Stimulated activated CD8-positive, alpha-beta memory T cell treated with anti-CD3 and anti-CD28 coated beads, Interleukin-4, amount 100 ng/mL, for 4 hours (primary cell): ENCODE measurements around the gene DHPS.
A peak's percentile ranks its signal among the peaks of the same experiment; 100 is the strongest.

Source experiments
- DNase-seq, 2 donors: peaks; one replicate each; pipeline ENCODE4 v3.0.0-alpha.2; 2020; ENCODE audit warnings: low read depth in 2 of 2, low spot score in 1 of 2

Gene DHPS

DNA sequence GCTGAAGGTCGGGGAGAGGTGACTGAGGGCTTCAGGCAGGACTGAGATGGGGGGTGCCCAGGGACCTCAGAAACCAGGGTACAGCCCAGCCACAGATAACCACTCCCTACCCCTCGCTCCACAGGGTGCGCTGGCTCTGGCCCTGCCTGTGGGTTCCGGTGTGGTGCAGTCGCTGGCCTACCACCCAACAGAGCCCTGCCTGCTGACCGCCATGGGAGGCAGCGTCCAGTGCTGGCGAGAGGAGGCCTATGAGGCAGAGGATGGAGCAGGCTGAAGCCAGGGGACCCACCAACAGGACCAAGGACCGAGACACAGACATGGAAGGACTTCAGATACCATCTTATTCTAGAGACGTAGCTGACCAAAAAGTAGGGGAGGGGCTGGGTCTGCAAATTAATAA is 6.3 kb downstream of the DHPS start:
- no peak for DNase-seq

DNA sequence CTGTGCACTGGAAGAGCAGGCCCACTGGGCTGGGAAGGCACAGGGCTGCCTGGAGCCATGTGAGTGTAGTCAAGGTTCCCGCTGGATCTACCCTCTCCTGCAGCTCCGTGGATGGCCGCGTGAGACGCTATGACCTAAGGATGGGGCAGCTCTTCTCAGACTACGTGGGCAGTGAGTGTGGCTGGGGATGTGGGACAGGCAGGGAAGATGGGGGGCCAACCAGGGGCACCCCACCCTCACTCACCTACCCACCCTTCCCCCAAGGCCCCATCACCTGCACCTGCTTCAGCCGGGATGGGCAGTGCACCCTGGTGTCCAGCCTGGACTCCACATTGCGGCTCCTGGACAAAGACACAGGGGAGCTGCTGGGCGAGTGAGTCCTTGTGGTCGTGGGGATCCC is 8.9 kb downstream of the DHPS start:
- DNase-seq = no peak

DNA sequence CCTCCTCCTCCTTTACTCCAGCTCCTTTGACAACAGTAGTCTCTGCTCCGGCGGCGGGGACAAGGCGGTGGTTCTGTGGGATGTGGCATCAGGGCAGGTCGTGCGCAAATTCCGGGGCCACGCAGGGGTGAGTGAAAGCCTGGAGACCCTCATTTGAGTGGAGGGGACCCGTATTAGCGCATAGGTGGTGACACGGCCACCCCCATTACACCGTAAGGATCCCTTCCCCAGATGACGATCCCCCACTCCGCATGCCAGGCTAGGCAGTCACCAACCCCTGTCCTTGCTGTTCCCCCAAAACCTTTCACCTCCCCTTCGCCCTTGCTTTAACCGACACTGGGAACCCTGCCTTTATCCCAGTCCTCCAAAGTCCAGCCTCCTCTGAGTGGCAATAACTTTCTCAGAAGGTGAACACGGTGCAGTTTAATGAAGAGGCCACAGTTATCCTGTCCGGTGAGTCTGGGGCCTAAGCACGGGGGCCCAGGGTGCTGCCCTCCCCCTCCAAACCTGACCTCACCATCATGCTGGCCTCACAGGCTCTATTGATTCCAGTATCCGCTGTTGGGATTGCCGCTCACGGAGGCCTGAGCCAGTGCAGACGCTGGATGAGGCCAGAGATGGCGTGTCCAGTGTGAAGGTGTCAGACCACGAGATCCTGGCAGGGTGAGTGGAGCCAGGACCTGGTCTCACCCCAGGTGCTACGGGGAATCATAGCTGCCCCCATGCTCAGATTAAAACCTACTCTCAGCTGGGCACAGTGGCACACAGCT is 11.3 kb downstream of the DHPS start:
- no peak for DNase-seq

DNA sequence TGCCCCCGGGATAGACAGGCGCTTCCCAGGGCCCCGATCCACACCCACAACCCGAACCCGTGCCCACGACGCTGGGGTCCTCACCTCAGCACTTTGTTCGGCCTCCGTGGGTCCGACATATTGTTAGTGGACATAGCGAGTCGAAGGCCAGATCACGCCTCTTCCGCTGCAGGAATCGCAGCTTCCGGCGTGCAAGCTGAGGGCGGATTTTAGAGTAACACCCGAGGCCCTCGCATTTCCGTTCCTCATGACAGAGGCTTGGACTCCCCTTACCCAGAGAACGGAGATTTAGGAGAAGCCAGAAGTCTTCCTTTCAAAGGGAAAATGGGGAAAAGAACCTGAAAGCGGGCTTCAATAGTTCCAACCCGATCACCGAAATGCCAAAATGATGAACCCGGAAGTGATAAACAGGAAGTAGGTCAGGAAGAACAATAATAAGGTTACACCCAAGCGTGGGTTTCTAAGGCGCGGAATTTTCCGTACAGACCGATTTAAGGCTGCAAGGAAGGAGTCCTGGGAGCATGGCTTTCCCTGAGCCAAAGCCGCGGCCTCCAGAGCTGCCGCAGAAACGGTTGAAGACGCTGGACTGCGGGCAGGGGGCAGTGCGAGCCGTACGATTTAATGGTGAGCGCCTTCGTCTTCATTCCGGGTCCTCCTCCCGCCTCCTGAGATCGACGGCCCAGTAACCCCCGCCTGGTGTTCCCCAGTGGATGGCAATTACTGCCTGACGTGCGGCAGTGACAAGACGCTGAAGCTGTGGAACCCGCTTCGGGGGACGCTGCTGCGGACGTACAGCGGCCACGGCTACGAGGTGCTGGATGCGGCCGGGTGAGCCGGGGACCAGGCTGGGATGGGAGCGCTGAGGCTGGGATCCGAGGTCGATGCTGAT is 12.2 kb downstream of the DHPS start:
- peak; percentile 47 to 55 for DNase-seq

DNA sequence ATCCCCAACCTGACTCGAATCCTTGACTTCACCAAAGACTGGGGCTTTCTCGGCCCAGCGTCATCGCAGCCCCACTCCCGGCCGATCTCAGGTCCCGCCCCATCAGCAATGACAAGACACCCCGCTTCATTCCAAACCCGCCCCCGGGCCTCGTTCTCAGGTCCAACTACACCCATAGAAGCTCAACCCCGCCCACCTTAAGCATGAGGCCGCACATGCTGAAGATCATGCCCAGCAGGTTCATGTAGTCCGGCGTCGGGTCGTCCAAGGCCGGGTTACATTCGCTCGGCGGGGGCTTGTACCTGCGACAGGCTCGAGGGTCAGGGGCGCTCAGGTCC is 12.8 kb downstream of the DHPS start:
- peak; percentile 37 to 42 for DNase-seq

DNA sequence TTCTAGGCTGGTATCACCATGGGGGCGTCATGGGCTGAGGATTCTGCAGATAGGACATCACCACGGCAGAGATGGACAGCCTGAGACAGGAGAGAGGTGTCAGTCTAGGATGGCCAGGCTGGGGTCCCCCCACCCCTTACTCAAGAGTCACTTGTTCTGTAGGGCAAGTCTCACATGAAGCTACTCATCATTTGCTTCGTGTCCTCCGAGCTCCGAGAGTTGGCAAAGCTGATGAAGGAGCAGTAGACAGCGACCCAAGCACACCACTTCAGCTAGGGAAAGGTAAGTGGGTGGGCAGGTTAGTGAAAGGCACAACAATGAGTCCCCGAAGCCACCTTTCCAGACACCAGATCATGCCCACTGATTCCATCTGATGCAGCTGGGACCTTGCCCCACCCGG is 13.3 kb downstream of the DHPS start:
- DNase-seq = no peak

DNA sequence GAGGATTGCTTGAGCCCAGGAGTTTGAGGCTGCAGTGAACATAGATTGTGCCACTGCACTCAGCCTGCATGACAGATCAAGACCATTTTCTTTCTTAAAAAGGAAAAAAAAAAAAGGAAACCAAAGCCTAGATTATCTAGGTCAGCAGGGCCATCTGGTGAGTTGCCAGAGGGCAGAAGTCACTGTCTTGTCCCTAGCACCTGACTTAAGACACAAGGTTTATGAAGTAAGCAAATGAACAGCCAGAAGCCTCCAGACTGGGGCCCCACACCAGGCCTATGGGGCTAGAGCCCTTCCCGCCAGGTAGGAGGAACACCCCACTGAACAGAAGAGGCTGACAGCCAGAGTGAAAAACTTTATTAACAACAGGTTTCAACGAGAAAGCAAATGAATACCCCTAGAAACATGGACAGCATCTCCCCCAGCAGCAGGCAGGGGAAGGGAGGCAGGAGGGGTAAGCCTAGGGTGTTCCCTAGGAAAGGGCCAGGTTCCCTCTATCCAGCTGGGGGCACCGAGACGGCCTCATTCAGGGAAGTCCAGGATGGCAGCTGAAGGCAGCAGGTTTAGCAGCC is 13.9 kb downstream of the DHPS start:
- DNase-seq = no peak

DNA sequence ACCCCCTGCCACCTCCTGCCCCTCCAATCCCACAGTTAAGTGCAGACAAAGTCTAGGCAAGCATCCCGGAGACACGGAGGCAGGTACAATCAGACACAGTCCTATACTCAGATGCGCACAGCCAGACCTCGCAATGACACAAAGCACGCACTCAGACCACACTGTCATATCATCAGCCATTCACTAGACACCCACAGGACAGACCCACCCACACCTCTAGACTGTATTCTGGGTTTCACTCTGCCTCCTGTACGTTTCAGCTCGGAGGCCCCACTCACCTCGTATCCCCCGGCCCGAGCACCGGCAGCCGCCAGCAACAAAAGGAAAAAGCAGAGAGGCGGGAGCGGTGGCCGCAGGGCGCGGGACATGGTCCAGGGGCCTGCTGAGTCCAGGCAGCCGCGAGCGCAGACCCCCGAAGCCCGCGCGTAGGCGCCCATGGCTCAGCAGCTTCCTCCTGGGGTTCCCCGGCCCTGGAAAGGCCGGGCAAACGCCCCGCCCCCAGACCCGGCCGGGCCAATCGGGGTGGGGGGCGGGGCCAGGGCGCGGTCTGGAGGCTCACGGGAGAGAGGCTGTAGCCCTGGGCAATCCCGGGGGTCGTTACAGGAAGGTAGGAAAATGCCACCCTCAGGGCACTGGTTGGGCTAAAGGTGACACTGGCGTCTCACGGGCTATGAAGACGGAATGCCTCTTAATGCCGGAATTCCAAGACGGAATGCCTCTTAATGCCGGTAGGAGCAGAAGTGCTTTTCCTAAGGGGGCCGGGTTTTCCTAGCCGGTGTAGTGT is 15.2 kb downstream of the DHPS start, which contains the start of the genes MAN2B1 and WDR83:
TSS of gene MAN2B1 (minus strand) at position 478 of the 784 bp plus-strand sequence. CDS start at position 437, 41 bp downstream.
TSS of gene WDR83 (plus strand) at position 543 of the 784 bp plus-strand sequence. CDS start 2,984 bp downstream, outside the sequence.
- peak; percentile 38 to 71 for DNase-seq

DNA sequence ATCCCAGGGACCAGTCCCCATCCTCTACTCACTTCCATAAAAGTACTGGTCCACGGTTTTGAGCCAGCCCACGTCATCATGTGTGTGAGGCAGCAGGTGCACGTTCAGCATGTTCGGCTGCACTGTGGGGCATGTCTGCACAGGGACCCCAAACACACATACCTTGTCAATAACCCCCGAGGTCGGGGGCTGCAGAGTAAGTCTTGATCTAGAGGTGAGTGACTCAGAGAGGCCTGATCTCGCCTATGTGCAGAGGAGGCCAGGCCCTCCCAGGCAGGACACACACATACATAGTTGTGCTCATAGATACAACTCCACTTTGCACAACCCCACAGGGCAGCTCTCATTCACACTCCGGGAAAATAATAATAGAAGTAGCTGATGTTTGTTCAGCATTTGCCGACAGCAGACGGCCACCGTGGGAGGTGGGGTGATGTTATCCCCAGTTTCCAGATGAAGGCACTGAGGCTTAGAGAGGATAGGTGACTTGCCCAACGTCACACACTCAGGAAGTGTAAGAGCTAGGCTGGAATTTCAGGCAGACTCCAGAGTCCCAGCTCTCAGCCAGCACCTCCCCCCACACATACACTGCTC is 15.9 kb downstream of the DHPS start:
- no peak for DNase-seq

DNA sequence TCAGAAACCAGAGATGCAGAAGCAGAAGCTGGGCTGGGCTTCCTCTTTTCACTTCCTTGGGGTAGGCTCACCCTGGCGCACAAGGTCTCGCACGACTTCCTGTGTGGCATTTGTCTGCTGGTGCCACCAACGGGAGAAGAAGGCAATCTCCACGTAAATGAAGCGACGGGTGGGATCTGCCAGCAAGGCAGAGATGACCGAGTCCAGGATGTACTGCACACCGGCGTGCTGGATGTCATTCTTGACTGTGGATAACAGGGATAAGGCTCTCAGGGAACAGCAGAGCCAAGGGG is 16.5 kb downstream of the DHPS start:
- no peak for DNase-seq

DNA sequence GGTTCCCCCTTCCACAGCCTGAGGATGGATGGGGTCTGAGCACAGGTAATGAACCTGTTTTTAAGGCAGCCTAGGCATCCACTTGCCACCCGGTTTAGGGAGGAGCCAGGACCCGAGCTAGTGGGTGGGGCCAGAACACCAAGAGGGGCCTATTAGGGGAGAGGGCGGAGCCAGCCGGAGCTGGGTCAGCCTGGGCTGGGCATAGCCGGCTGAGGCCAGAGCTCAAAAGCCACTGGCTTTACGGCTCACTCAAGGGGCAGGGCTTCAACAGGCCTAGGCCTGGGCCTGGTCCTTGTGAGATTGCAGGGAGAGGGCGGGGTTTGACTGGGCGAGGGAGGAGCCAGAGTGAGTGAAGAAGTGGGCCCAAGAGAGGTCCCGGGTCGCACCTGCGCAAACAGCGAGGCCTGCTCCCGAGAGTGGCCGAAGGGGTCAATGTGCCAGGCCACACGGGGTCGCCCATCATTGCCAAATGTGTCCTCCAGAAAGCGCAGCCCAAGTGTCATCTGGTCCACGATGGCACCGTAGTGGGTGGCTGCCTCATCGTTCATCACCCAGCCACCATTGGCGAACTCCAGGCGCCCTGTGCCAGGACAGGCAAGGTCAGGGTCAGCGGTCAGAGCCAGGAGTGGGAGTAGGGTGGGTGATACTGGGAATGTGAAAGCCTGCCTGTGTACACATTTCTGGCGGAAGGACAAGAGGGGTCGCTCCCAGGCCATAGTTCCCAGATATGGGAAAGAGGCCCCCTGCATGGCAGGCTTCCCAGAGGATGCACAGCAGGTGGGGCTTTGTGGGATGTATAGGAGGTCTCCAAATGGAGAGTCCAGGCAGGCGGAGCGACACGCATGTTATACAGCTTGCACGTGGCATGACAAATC is 17.0 kb downstream of the DHPS start:
- no peak for DNase-seq

DNA sequence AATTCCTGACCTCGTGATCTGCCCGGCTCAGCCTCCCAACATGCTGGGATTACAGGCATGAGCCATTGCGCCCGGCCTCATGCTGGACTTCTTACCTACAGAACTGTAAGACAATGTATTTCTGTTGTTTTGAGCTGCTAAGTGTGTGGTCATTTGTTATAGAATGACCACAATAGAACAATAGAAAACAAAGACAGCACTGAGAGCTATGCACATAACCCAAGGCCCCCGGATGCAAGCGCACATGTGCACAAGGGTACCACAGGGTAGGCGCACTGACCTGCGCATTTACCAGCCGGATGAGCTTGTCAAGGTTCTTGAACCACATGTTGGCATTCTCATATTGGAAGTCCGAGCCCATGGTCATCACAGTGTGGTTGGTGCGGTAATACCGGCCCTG is 20.7 kb downstream of the DHPS start:
- no peak for DNase-seq

DNA sequence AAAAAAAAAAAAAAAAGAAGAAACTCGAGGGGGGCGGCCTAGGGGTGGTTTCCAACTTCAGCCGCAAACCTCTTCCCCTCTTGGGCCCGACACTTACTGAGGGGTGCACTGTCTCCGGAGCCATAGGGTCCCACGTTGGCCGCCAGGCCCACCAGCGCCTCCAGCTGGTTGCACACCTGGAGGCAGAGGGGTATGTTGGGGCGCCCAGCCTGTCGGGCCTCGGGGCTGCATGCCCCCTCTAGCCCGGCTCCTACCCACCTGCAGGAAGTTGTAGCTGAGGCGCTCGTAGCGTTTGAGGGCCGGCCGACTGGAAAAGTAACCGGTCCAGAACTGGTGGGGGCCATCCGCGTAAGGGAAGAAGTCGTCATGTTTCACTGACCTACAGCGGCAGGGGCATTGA is 23.7 kb downstream of the DHPS start:
- DNase-seq = no peak

DNA sequence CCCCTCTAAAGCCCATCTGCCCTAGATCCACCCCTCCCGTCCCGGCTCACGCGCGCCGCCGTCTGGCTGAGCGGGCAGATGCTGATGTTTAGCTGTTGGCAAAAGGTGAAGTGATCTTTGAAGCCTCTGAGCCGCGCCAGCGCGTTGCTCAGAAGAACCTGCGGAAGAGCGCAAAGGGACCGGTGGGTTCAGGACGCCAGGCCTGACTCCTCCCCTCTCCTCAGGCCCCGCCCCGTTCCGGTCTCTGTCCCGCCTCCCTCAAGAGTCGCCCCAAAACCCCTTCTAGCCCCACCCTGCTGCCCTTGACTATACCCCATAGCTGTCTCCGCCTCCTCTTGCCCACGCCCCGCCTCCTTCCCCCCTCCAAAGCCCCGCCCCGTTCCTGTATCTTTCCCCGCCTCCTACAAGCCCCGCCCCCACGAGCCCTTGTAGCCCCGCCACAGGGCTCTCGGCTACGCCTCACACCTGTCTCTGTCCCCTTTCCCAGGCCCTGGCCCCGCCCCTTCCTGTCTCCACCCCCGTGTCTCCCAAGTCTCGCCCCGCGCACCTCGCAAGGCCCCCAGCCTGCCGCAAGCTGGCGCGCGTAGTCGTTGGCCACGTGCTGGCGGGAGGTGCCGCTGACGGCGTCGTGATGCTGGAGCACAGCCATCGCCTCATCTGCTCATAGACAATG is 24.6 kb downstream of the DHPS start:
- DNase-seq = no peak

DNA sequence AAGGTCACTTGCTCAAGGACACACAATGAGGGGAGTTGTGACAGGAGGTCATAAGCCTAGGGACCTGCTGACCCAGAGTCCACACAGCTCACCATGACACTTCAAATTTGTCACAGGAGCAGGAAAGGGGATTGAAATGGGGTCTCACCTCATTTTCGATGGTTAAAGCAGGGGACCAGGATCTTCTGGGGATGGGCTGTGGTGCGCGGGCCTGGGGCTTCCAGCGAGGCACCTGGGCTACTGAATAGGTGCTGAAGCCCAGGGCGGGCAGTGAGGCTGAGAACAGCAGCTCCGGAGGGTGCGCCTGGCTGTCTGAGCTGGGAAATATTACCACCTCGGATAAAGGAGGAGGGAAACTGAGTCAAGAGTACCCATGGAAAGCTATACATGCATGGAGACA is 26.1 kb downstream of the DHPS start:
- DNase-seq = no peak

DNA sequence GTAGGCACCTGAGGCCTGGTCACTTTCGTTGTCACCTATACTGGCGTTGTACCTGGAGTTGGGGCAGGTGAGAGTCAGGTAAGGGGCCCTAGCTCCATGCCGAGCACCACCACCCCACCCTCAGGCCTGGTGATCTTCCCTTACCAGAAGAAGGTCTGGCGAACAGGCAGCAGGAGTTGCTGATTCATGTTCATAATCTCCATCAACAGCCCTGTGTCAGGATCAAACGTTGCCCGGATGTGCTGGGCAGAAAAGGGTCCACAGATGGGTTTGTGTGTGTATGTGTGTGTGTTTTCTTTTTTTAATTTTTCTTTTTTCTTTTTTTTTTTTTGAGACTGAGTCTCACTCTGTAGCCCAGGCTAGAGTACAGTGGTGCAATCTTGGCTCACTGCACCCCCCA is 29.5 kb downstream of the DHPS start:
- no peak for DNase-seq

DNA sequence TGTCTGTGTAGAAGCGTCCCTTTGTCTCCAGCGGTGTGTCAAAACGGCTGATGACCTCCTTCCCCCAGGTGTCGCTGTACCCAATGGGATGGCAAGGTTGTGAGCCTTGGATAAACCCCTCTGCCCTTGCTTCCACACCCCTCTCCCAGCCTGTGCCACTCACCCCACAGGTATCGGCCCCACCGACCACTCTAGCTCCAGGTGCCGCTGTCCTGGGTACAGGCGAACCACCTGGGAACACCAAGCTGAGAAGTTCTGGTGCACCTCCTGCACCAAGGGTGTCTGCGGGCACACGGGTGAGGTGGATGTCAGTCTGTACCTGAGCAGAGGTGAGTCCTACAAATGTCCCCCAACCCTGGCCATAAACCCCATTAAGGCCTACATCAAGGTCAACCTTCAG is 31.7 kb downstream of the DHPS start:
- DNase-seq = no peak

DNA sequence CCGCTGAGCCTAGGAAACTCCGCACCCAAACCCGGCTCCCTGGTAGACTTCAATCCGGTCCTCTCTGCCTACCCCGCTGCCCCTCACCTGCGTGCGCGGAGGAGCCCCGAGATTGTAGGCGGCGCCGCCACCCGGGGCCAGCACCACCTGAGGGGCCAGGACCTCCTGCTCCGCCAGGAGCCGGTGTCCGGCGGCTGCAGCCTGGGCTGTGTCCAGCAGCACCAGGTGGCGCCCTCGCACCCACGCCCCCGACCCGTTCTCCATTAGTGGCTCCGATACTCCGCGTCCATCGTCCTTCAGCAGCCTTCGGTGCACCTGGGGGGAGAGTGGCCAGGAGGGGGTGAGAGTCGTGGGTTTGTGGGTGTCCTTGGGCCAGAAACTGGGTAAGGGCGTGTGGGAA is 33.6 kb downstream of the DHPS start:
- no peak for DNase-seq

DNA sequence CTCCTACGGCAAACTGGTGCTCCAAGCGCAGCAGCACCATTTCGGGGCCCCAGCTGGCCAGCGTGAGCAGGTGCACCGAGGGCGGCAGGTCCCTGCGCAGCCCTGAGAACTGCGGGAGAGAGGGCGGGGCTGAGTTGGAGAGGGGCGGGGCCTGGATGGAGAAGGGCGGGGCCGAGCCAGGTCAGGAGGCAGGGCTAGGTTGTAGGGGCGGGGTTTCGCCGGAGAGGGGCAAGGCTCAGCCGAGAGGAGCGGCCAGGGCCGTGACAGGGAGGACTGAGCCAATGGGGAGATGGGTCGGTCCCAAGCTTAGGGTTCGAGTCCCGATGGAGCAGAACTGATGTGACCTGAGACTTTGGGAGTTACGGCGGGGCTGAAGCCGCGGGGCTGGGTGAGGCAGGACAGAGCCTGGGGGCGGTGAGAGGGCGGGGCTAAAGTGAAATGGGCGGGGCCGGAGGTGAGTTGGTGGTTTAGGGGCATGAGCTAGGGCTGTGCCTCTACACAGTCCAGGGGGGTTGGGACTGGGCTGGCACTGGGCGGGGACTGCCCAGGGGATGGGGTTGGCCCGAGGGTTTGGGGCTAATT is 34.1 kb downstream of the DHPS start:
- no peak for DNase-seq
